ENCODE results near the gene FOXRED1.
A peak's percentile ranks its signal among the peaks of the same experiment; 100 is the strongest.

FOXRED1 gene

GRCh38 chr11:126281666-126282175, 12.8 kb downstream of the FOXRED1 start:
- Histone ChIP-seq H3K27ac (replicated peaks) (no peak overlapping the region), H3K4me3 (replicated peaks; ENCODE audit: insufficient read depth, low read length) (no peak overlapping the region), H3K27me3 (ENCODE audit: insufficient read depth, poor library complexity, severe bottlenecking) (no peaks in the 10 kb centered on the region)
- no peak for DNase-seq (ENCODE audit: low read depth in 1 of 2, low spot score in 1 of 2)
- TF ChIP-seq GABPA (IDR thresholded peaks at IDR 0.05; ENCODE audit: low read depth) (no peak), POLR2AphosphoS5 (IDR thresholded peaks at IDR 0.05; ENCODE audit: low read depth) (no peak), SPI1 (IDR thresholded peaks at IDR 0.05; ENCODE audit: borderline replicate concordance, low read depth) (no peak)
- TF ChIP-seq, protein P1, sequence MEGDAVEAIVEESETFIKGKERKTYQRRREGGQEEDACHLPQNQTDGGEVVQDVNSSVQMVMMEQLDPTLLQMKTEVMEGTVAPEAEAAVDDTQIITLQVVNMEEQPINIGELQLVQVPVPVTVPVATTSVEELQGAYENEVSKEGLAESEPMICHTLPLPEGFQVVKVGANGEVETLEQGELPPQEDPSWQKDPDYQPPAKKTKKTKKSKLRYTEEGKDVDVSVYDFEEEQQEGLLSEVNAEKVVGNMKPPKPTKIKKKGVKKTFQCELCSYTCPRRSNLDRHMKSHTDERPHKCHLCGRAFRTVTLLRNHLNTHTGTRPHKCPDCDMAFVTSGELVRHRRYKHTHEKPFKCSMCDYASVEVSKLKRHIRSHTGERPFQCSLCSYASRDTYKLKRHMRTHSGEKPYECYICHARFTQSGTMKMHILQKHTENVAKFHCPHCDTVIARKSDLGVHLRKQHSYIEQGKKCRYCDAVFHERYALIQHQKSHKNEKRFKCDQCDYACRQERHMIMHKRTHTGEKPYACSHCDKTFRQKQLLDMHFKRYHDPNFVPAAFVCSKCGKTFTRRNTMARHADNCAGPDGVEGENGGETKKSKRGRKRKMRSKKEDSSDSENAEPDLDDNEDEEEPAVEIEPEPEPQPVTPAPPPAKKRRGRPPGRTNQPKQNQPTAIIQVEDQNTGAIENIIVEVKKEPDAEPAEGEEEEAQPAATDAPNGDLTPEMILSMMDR (IDR thresholded peaks at IDR 0.05; ENCODE audit: insufficient read depth, low read length): no peak
- TF ChIP-seq, protein P2, sequence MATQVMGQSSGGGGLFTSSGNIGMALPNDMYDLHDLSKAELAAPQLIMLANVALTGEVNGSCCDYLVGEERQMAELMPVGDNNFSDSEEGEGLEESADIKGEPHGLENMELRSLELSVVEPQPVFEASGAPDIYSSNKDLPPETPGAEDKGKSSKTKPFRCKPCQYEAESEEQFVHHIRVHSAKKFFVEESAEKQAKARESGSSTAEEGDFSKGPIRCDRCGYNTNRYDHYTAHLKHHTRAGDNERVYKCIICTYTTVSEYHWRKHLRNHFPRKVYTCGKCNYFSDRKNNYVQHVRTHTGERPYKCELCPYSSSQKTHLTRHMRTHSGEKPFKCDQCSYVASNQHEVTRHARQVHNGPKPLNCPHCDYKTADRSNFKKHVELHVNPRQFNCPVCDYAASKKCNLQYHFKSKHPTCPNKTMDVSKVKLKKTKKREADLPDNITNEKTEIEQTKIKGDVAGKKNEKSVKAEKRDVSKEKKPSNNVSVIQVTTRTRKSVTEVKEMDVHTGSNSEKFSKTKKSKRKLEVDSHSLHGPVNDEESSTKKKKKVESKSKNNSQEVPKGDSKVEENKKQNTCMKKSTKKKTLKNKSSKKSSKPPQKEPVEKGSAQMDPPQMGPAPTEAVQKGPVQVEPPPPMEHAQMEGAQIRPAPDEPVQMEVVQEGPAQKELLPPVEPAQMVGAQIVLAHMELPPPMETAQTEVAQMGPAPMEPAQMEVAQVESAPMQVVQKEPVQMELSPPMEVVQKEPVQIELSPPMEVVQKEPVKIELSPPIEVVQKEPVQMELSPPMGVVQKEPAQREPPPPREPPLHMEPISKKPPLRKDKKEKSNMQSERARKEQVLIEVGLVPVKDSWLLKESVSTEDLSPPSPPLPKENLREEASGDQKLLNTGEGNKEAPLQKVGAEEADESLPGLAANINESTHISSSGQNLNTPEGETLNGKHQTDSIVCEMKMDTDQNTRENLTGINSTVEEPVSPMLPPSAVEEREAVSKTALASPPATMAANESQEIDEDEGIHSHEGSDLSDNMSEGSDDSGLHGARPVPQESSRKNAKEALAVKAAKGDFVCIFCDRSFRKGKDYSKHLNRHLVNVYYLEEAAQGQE (IDR thresholded peaks at IDR 0.05; ENCODE audit: insufficient replicate concordance, low read depth): no peak

DNA sequence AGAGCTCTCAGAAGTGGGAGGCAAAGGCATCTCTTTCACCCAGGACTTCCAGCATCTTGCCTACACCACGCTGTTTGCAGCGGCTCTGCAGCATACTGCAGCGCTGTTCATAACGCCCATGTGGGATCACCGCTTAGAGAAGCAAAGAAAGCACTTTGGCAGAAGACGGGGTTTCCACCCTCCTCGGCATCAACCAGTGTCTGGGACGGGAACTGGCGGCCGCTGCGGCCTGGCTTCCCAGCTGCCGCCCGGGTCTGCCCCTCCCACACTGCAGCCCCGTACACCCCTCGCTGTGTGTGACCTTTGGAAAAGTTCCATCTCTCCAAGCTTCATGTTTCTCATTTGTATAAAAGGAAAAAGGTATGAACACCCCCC, 13.4 kb downstream of the FOXRED1 start:
- H3K27me3 ChIP-seq (ENCODE audit: insufficient read depth, poor library complexity, severe bottlenecking): no peaks in the 10 kb centered on the region
- DNase-seq (ENCODE audit: low read depth in 1 of 2, low spot score in 1 of 2): peak in 1 of 2 experiments; percentile 55
- peak overlapping the region; percentile 82 for H3K27ac ChIP-seq (replicated peaks)
- TF ChIP-seq GABPA (IDR thresholded peaks at IDR 0.05; ENCODE audit: low read depth) (no peak), SPI1 (IDR thresholded peaks at IDR 0.05; ENCODE audit: borderline replicate concordance, low read depth) (no peak), POLR2AphosphoS5 (IDR thresholded peaks at IDR 0.05; ENCODE audit: low read depth) (no peak)
- TF ChIP-seq, protein P1 (IDR thresholded peaks at IDR 0.05; ENCODE audit: insufficient read depth, low read length): no peak
- TF ChIP-seq, protein P2 (IDR thresholded peaks at IDR 0.05; ENCODE audit: insufficient replicate concordance, low read depth): no peak
- H3K4me3 ChIP-seq (replicated peaks; ENCODE audit: insufficient read depth, low read length): peak overlapping the region; percentile 68

DNA sequence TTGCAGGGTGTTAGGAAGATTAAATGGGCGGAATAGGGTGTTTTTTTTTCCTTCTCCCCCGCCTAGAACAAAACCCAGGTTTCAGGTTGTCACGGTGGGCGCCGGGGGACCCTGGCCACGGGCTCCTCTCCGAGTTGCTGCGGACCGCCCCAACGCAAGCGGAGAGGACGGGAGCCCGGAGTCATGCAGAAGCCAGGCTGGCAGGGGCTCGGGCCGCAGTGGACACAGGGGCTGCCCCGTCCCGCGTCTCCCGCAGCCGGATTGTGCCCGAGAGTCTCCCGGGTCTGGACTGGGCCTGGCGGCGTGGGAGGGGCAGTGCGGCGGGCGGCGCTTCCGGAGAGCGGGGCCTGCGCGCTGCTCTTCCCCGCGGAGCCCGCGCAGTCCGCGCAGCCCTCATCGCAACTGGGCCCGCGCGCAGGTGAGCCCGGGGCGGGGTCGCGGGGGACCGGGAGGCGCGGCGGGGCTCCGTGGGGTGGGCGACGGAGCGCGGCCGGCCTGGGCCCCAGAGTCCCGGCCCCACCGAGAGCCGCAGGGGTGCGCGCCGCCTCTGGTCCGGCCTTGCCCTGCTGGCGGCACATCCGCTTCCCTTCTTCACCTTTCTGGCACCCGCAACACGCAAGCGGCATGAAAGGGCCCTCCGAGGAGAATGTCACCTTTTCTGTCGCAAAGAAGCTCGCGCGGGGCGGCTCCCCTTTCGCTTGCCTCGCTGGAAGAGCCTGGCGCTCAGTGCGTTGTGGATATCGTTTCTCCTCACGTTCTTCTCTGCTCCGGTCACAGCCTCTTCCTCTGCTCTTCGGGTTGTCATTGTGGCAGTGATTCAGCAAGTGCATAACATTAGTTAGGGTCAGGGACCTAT, 14.0 kb downstream of the FOXRED1 start, which contains the start of gene TIRAP:
TIRAP (plus strand) TSS at position 358 of the 856 bp plus-strand sequence. CDS start 7,802 bp downstream, outside the sequence.
- TF ChIP-seq SPI1 (IDR thresholded peaks at IDR 0.05; ENCODE audit: borderline replicate concordance, low read depth) (0 out of 2 replicates have a peak, but pooled peaks have one; percentile 0), POLR2AphosphoS5 (IDR thresholded peaks at IDR 0.05; ENCODE audit: low read depth) (peak; percentile 47; the same call in 1 of the 2 replicates), GABPA (IDR thresholded peaks at IDR 0.05; ENCODE audit: low read depth) (peak; percentile 67)
- TF ChIP-seq, protein P1 (IDR thresholded peaks at IDR 0.05; ENCODE audit: insufficient read depth, low read length): no peak
- no peaks in the 10 kb centered on the region for H3K27me3 ChIP-seq (ENCODE audit: insufficient read depth, poor library complexity, severe bottlenecking)
- peak; percentile 53 to 57 for DNase-seq (ENCODE audit: low read depth in 1 of 2, low spot score in 1 of 2)
- peak within 1 kb of the TSS; percentile 68 for H3K4me3 ChIP-seq (replicated peaks; ENCODE audit: insufficient read depth, low read length)
- peak within 1 kb of the TSS; percentile 82 for H3K27ac ChIP-seq (replicated peaks)
